Central memory CD8-positive, alpha-beta T cell (primary cell): ENCODE data around the gene TMEM17.

Source experiments
- ATAC-seq: fragments of 150-1000 bp; cut with Tn5 transposase; replicated peaks from 2 replicates; pipeline ENCODE4 v1.10.0; 2022; ENCODE audit warnings: mild to moderate bottlenecking, moderate FRiP score, moderate number of reproducible peaks; ENCODE audit not compliant: poor library complexity, severe bottlenecking; ENCODE audit errors: extremely low read depth
- DNase-seq, 2 donors: peaks; one replicate each; pipeline ENCODE4 v3.0.0; 2021; ENCODE audit warnings: low spot score in 2 of 2
- H3K27ac Mint-ChIP-seq: one replicate; pipeline ENCODE4 v1.8.0; 2022; ENCODE audit warnings: low read depth, mild to moderate bottlenecking, moderate library complexity, mixed read lengths
- H3K27me3 Mint-ChIP-seq: one replicate; pipeline ENCODE4 v1.8.0; 2022; ENCODE audit warnings: mixed read lengths
- H3K36me3 Mint-ChIP-seq: one replicate; pipeline ENCODE4 v1.8.0; 2022; ENCODE audit warnings: mild to moderate bottlenecking, moderate library complexity, mixed read lengths; ENCODE audit not compliant: insufficient read depth
- H3K4me1 Mint-ChIP-seq: one replicate; pipeline ENCODE4 v1.8.0; 2022; ENCODE audit warnings: mixed read lengths
- H3K4me3 Mint-ChIP-seq: one replicate; pipeline ENCODE4 v1.8.0; 2022; ENCODE audit warnings: mild to moderate bottlenecking, moderate library complexity, mixed read lengths
- H3K9me3 Mint-ChIP-seq: one replicate; pipeline ENCODE4 v1.8.0; 2022; ENCODE audit warnings: mixed read lengths

Gene TMEM17

DNA sequence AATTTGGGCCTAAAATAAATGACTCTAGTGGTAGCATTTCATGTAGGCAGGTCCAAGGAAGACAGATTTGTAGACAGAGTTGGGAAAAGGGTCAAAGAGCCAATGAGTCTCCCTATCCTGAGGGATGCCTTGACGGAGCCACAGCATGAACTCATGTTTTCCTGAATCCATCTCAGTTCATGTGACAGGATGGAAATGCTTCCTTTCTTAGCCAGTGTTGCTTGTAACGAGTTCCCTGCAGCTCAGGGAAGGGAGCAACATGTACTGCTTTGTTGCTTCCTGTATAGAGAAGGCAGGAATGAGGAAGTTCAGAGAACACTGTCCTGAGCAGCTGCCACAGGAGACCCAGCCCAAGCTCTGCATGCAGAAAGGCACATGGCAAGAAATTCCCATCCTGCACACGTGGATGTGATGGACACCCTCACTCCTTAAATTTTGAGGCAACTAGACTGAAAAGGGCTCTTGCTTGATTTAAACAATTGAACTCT lies 27.9 kb downstream of the TMEM17 start:
- H3K9me3 Mint-ChIP-seq: no peaks in the 10 kb centered on the region
- no peaks in the 10 kb centered on the region for H3K27me3 Mint-ChIP-seq
- DNase-seq: no peak
- ATAC-seq: no peak
- no peak overlapping the region for H3K4me3 Mint-ChIP-seq
- no peaks in the 10 kb centered on the region for H3K36me3 Mint-ChIP-seq
- no peak overlapping the region for H3K27ac Mint-ChIP-seq
- H3K4me1 Mint-ChIP-seq: peaks cover 36% of the 10 kb centered on the region

GRCh38 chr2:62477573-62477972 lies 28.4 kb downstream of the TMEM17 start:
- DNase-seq (no peak), ATAC-seq (no peak)
- Mint-ChIP-seq H3K27me3 (no peaks in the 10 kb centered on the region), H3K27ac (no peak overlapping the region), H3K4me1 (peaks cover 36% of the 10 kb centered on the region), H3K9me3 (no peaks in the 10 kb centered on the region), H3K4me3 (no peak overlapping the region), H3K36me3 (no peaks in the 10 kb centered on the region)

- Mint-ChIP-seq H3K27me3 (no peaks in the 10 kb centered on the region), H3K4me3 (peak overlapping the region; percentile 74), H3K36me3 (no peaks in the 10 kb centered on the region), H3K4me1 (peaks cover 36% of the 10 kb centered on the region), H3K9me3 (no peaks in the 10 kb centered on the region), H3K27ac (peak overlapping the region; percentile 88)
- ATAC-seq: peak; percentile 77
- DNase-seq: peak in 1 of 2 donors; percentile 11
Measured at GRCh38 chr2:62475172-62476011, 30.6 kb downstream of the TMEM17 start.

DNA sequence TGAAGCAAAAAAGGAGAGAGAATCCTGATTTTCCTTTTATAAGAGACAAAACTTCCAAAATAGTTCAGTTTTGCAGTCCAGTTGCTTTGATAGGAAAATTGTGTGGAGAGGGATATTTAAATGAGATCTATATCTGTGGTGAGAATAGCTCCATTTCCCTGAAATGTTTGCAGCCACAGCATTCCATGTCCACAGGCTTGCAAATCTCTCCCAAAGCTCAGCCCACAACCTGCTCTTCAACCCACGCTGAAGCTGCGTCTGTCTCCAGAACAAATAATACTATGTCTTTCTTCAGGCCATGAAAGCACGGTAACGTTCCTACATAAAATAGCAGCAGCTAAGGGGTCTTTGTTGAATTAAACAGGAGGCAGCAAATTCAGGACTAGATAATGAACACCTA lies 31.8 kb downstream of the TMEM17 start:
- DNase-seq (no peak), ATAC-seq (no peak)
- no peaks in the 10 kb centered on the region for H3K9me3 Mint-ChIP-seq
- H3K27me3 Mint-ChIP-seq: no peaks in the 10 kb centered on the region
- H3K27ac Mint-ChIP-seq: peak overlapping the region; percentile 88
- H3K4me3 Mint-ChIP-seq: peak overlapping the region; percentile 74
- H3K4me1 Mint-ChIP-seq: peaks cover 36% of the 10 kb centered on the region
- H3K36me3 Mint-ChIP-seq: no peaks in the 10 kb centered on the region

- Mint-ChIP-seq H3K4me3 (no peak overlapping the region), H3K27ac (no peak overlapping the region), H3K36me3 (no peaks in the 10 kb centered on the region), H3K9me3 (no peaks in the 10 kb centered on the region), H3K4me1 (peaks cover 36% of the 10 kb centered on the region), H3K27me3 (no peaks in the 10 kb centered on the region)
- DNase-seq (no peak), ATAC-seq (no peak)
Measured at GRCh38 chr2:62473246-62473827, 32.7 kb downstream of the TMEM17 start.

GRCh38 chr2:62472312-62472711 lies 33.7 kb downstream of the TMEM17 start:
- DNase-seq: no peak
- H3K27ac Mint-ChIP-seq: no peak overlapping the region
- no peak overlapping the region for H3K4me3 Mint-ChIP-seq
- H3K36me3 Mint-ChIP-seq: no peaks in the 10 kb centered on the region
- H3K4me1 Mint-ChIP-seq: peaks cover 36% of the 10 kb centered on the region
- H3K27me3 Mint-ChIP-seq: no peaks in the 10 kb centered on the region
- ATAC-seq: no peak
- H3K9me3 Mint-ChIP-seq: no peaks in the 10 kb centered on the region

DNA sequence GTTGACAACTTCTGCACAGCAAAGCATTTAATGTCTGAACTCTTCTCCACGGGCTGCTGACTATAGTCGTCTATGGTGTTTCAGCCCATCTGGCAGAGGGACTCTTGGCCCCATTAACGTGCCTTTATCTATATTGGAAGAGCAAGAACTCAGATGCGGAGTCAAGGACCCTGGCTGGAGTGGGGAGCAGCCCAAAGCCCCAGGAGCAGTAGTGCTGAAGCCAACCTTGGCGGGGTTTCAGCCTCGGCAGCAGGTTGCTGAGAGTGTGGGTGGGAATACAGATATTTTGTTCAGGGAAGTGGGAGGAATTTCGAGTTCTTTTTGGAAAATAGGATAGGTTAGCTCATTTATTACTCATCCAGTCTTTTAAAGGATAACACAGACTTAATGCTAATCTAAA lies 34.2 kb downstream of the TMEM17 start:
- Mint-ChIP-seq H3K9me3 (no peaks in the 10 kb centered on the region), H3K27me3 (no peaks in the 10 kb centered on the region), H3K27ac (no peak overlapping the region), H3K4me1 (peaks cover 34% of the 10 kb centered on the region), H3K4me3 (no peak overlapping the region), H3K36me3 (no peaks in the 10 kb centered on the region)
- no peak for DNase-seq
- ATAC-seq: no peak

DNA sequence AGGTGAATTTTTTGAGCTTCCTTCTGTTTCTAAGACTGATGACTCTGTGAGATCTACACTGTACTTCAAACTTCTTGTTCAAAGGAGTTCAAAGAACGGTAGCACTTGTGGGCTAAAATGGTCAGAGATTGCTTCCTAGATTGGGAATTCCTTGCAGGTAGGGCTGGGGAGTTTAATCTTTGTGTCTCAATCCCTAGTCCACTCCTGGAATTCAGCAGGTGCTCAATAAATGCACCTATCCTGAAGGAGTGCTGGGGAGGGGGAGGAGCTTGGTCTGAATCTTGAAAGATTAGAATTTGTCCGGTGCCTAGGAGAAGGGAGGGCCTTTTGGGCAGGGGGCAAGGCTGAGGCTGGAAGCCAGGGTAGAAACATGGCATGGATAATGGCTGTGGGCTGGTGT lies 34.6 kb downstream of the TMEM17 start:
- H3K4me1 Mint-ChIP-seq: peaks cover 30% of the 10 kb centered on the region
- H3K4me3 Mint-ChIP-seq: no peak overlapping the region
- no peaks in the 10 kb centered on the region for H3K36me3 Mint-ChIP-seq
- no peak overlapping the region for H3K27ac Mint-ChIP-seq
- no peak for DNase-seq
- H3K9me3 Mint-ChIP-seq: no peaks in the 10 kb centered on the region
- ATAC-seq: no peak
- no peaks in the 10 kb centered on the region for H3K27me3 Mint-ChIP-seq

DNA sequence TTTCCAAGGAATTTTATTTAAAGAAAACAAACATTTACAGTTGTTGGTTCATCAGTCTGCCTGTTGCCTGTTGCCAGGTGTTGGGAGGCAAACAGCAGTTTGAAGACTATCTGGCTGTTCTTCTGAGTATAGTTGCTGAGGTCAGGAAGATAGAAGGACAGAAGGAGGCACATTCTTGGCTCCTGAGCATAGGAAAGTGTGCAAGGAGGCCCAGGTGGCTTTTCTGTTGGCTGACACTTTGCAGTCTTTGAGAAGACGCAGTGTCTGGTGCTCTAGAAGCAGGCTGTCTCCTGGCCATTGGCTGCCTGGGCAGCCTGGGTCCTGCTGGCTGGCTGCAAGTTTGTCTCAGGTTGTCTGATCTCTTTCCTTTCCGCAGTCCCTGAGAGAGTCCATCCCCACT lies 36.4 kb downstream of the TMEM17 start:
- Mint-ChIP-seq H3K4me3 (no peak overlapping the region), H3K4me1 (peaks cover 12% of the 10 kb centered on the region), H3K9me3 (no peaks in the 10 kb centered on the region), H3K36me3 (no peaks in the 10 kb centered on the region), H3K27ac (peak overlapping the region; percentile 2), H3K27me3 (no peaks in the 10 kb centered on the region)
- ATAC-seq (no peak), DNase-seq (no peak)

- Mint-ChIP-seq H3K4me3 (no peak overlapping the region), H3K27ac (no peak overlapping the region), H3K36me3 (no peaks in the 10 kb centered on the region), H3K4me1 (peaks cover 7% of the 10 kb centered on the region), H3K27me3 (no peaks in the 10 kb centered on the region), H3K9me3 (no peaks in the 10 kb centered on the region)
- DNase-seq: no peak
- no peak for ATAC-seq
Measured at GRCh38 chr2:62469114-62469513, 36.9 kb downstream of the TMEM17 start.

GRCh38 chr2:62467475-62468321 lies 38.3 kb downstream of the TMEM17 start:
- Mint-ChIP-seq H3K9me3 (no peaks in the 10 kb centered on the region), H3K4me3 (no peak overlapping the region), H3K36me3 (no peaks in the 10 kb centered on the region), H3K27me3 (no peaks in the 10 kb centered on the region), H3K4me1 (no peaks in the 10 kb centered on the region), H3K27ac (no peak overlapping the region)
- DNase-seq: no peak
- ATAC-seq: no peak

- Mint-ChIP-seq H3K9me3 (no peaks in the 10 kb centered on the region), H3K36me3 (no peaks in the 10 kb centered on the region), H3K27ac (no peak overlapping the region), H3K4me1 (no peaks in the 10 kb centered on the region), H3K4me3 (no peak overlapping the region), H3K27me3 (no peaks in the 10 kb centered on the region)
- ATAC-seq (no peak), DNase-seq (no peak)
Measured at GRCh38 chr2:62467100-62467474, 38.9 kb downstream of the TMEM17 start.
